Omental fat pad (tissue), 4 donors: ENCODE measurements around the gene EPDR1. TPM values are rescaled to one million over a fixed set of nuclear protein-coding genes. Genes with fewer than 3 reads are reported as not detected.

Source experiments
- ATAC-seq: fragments of 150-250 bp; one replicate; pipeline ENCODE4 v1.9.1; 2016; ENCODE audit warnings: mild to moderate bottlenecking, moderate library complexity; ENCODE audit not compliant: low FRiP score
- DNase-seq: peaks from one replicate; pipeline ENCODE4 v3.0.0-alpha.2; 2019; ENCODE audit warnings: low spot score
- CTCF ChIP-seq, 3 donors: fragments of 450-650 bp; IDR thresholded peaks; one replicate each; pipeline ENCODE4 v1.5.1; 2016 to 2017; ENCODE audit warnings: antibody characterized with exemption in 3 of 3, mild to moderate bottlenecking in 3 of 3, moderate library complexity in 2 of 3
- total RNA-seq, 4 donors: library from RNA; depleted of rRNA; stranded (reverse); fragments of >200 nt; gene quantifications; one replicate each; pipeline ENCODE4 v1.1.0, GENCODE V29; 2016

The EPDR1 gene
- total RNA-seq, 4 donors from 2014 or later, result 9.1 to 35.6 (median 21.1) TPM

DNA sequence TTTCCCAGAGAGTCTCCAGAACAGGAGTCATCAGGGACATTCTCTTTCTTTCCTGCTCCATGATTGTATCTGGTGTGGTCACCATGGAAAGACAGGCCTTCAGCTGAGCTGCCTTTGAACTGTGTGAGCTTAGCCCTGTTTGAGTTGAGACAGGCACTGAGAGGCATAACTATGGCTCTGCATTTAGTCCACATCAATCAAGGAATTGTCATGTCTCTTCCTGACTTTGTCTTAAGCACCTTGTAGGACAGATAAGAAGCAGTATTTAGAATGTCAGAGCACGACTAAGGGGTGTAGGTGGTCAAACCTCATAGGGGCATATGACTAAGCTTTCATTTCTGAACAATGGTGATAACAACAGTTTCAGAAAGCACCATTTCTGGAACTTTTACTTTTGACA lies 53.5 kb downstream of the EPDR1 start:
- DNase-seq, result no peak
- no peak for ATAC-seq
- no peak for TF ChIP-seq CTCF (IDR thresholded peaks at IDR 0.05)

DNA sequence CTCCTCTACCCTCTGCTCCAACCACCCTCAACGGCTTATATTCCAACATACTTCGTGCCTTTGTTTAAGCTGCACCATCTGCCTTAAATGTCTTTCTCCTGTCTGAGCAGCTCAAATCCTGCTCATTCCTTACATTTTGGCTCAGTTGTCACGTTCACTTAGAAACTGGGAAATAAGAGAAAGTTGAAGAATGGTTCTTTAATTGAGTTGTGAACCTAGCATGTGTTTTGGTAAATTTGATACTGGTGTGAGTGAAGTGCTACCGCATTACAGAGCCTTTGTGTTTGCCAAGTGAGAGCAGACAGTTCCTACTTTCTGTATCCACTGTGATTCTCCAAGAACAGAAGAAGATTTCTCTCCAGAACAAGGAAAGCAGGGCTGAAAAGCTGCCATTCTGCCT lies 54.3 kb downstream of the EPDR1 start:
- ATAC-seq (no peak), DNase-seq (no peak)
- no peak for TF ChIP-seq CTCF (IDR thresholded peaks at IDR 0.05)

- ATAC-seq (no peak), DNase-seq (no peak)
- no peak for TF ChIP-seq CTCF (IDR thresholded peaks at IDR 0.05)
Measured at GRCh38 chr7:37977243-37977642, 56.8 kb downstream of the EPDR1 start.

GRCh38 chr7:37981664-37982063 lies 61.2 kb downstream of the EPDR1 start:
- ATAC-seq (no peak), DNase-seq (no peak)
- TF ChIP-seq CTCF (IDR thresholded peaks at IDR 0.05), result no peak

DNA sequence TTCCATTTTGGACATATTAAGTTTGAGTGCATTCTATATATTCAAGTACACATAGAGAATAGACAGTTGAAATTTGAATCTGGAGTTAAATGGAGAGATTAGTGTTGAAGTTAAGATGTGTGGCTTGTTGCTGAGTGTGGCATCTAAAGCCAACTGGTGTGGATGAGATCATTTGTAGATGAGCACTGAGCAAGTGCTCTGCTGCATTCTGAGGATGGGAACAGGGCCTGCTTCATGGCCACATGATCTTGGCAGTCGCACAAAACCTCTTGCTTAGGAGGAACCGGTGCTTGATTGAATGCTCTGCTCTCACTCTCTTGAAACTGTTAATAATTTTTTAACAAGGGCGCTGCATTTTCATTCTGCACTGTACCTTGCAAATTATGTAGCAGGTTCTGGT lies 62.0 kb downstream of the EPDR1 start:
- ATAC-seq (no peak), DNase-seq (no peak)
- TF ChIP-seq CTCF (IDR thresholded peaks at IDR 0.05), result no peak

GRCh38 chr7:37984750-37985390 lies 64.4 kb downstream of the EPDR1 start:
- no peak for DNase-seq
- no peak for TF ChIP-seq CTCF (IDR thresholded peaks at IDR 0.05)
- no peak for ATAC-seq

GRCh38 chr7:37986908-37987330 lies 66.5 kb downstream of the EPDR1 start:
- DNase-seq (no peak), ATAC-seq (no peak)

More at GRCh38 chr7:37986908-37987330, 66.5 kb downstream of the EPDR1 start:
- no peak for TF ChIP-seq CTCF (IDR thresholded peaks at IDR 0.05)
